GM12875 (cell line): Measurements from ENCODE around the gene CDH1.

Experiments
- H3K4me3 ChIP-seq: one replicate; pipeline ENCODE4 v1.5.1; 2011; ENCODE audit warnings: low read depth, low read length, control low read depth
- CTCF ChIP-seq: IDR thresholded peaks from 2 replicates; pipeline ENCODE4 v1.5.1; 2011; ENCODE audit warnings: low read depth, mild to moderate bottlenecking, control low read depth, inconsistent platforms, low read length, moderate library complexity, borderline replicate concordance; ENCODE audit not compliant: insufficient read depth

Gene CDH1

GRCh38 chr16:68869492-68870088 is 132.5 kb downstream of the CDH1 start:
- H3K4me3 ChIP-seq = no peak overlapping the region
- no peak for TF ChIP-seq CTCF

GRCh38 chr16:68873635-68874471 is 136.8 kb downstream of the CDH1 start:
- no peak overlapping the region for H3K4me3 ChIP-seq
- TF ChIP-seq CTCF = no peak

- TF ChIP-seq CTCF = no peak
- no peak overlapping the region for H3K4me3 ChIP-seq
Observed at GRCh38 chr16:68875871-68876270, 138.8 kb downstream of the CDH1 start.

- H3K4me3 ChIP-seq = no peak overlapping the region
- TF ChIP-seq CTCF = no peak
Observed at GRCh38 chr16:68883685-68884084, 146.6 kb downstream of the CDH1 start.

GRCh38 chr16:68884401-68884800 is 147.3 kb downstream of the CDH1 start:
- TF ChIP-seq CTCF = no peak
- no peak overlapping the region for H3K4me3 ChIP-seq
